Bone marrow (tissue), 2 donors: ENCODE data around the gene ALG12.
"Not testable (repeated sequence)": the region's sequence is repeated elsewhere in the genome, so short reads cannot be mapped to it uniquely, and the experiment has no call there.

Source experiments
- DNase-seq, 2 donors: peaks; one replicate each; lab custom pipeline; 2025; lab: John Stamatoyannopoulos, UW

The ALG12 gene

GRCh38 chr22:49866134-49866533 lies 52.1 kb downstream of the ALG12 start:
- DNase-seq = no peak

GRCh38 chr22:49865156-49865555 lies 53.1 kb downstream of the ALG12 start:
- DNase-seq = no peak

- DNase-seq = no peak
These were observed 54.3 kb downstream of the ALG12 start for GRCh38 chr22:49863931-49864330.

- peak in 1 of 2 donors; percentile 26 for DNase-seq
These were observed 55.8 kb downstream of the ALG12 start for GRCh38 chr22:49862496-49862776.

- no peak for DNase-seq
These were observed 56.4 kb downstream of the ALG12 start for GRCh38 chr22:49861642-49862495.

- no peak for DNase-seq
These were observed 59.4 kb downstream of the ALG12 start for GRCh38 chr22:49858827-49859226.

GRCh38 chr22:49856766-49857618 lies 61.2 kb downstream of the ALG12 start:
- DNase-seq = no peak

- no peak for DNase-seq
These were observed 61.9 kb downstream of the ALG12 start for GRCh38 chr22:49856343-49856742.

GRCh38 chr22:49855251-49855911 lies 62.9 kb downstream of the ALG12 start:
- DNase-seq = no peak

GRCh38 chr22:49853981-49854831 lies 64.0 kb downstream of the ALG12 start:
- DNase-seq = peak in 1 of 2 donors; percentile 10

- peak; percentile 88 to 94 for DNase-seq
These were observed 65.0 kb downstream of the ALG12 start, which contains the start of gene ZBED4 for GRCh38 chr22:49852898-49853894. Gene ZBED4 (plus strand): TSS chr22:49853844. CDS start chr22:49883663, 29,819 bp downstream.

- not testable (repeated sequence) for DNase-seq
These were observed 65.7 kb downstream of the ALG12 start for GRCh38 chr22:49852568-49852897.

GRCh38 chr22:49850959-49851802 lies 67.1 kb downstream of the ALG12 start:
- no peak for DNase-seq
